ENCODE data around the gene SYNGR3. TPM values are rescaled to one million over a fixed set of nuclear protein-coding genes. Genes with fewer than 3 reads are reported as not detected.
A peak's percentile ranks its signal among the peaks of the same experiment; 100 is the strongest.

The SYNGR3 gene, protein sequence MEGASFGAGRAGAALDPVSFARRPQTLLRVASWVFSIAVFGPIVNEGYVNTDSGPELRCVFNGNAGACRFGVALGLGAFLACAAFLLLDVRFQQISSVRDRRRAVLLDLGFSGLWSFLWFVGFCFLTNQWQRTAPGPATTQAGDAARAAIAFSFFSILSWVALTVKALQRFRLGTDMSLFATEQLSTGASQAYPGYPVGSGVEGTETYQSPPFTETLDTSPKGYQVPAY
- total RNA-seq, result under 1 TPM; 0.60 to 0.77 TPM
- 1 to 10 TPM in 1 of 3 donors, under 1 TPM in 1, not detected in 1; 0.77 to 1.1 TPM for polyA plus RNA-seq
- total RNA-seq, result 0.44 to 3.4 (median 0.97) reads per million in 6 experiments

DNA sequence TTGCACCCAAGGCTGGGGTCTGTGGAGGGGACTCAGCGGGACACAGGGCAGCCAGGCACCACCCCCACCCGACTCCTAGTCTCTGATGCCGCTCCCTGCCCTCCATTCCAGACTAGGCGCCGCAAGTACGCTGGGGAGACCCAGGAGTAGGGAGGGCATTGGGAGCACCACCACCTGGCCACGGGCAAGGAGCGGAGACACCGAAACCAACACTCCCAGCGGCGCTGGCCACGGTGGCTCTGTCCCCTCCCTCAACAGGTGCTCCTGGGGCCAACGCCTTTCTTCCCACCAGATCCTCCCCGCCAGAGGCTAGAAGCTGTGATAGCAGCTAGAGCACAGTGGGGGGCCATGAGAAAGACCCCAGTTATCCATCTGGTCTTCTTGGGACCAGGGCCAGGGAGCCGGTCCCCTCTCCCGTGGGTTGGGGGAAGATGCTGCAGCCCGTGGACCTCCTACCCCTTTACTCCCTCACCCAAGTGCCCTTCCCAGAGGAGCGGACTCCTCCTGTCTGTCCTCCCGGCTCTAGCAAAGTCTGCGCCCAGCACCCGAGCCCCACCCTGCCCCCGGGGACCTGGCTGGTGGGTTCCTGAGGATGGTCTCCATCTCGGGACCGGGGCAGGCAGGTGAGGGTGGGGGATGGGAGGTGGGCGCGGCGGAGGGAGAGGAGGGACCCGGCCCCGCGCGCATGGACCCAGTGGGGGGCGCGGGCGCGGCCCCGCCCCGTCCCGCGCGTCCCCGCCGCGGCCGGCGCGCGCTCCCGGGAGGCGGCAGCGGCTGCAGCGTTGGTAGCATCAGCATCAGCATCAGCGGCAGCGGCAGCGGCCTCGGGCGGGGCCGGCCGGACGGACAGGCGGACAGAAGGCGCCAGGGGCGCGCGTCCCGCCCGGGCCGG, at the start of gene SYNGR3:
Gene SYNGR3 (plus strand): TSS at position 762 of the 892 bp plus-strand sequence. CDS start 133 bp downstream, outside the sequence.
- peak within 1 kb of the TSS; percentile 44 to 84 (median 76) for H3K4me3 Mint-ChIP-seq
- peaks cover 2 to 30% (median 13%) of the 10 kb centered on the region in 5 donors for H3K27me3 Mint-ChIP-seq
- no peak for ATAC-seq
- POLR2A ChIA-PET, result interaction anchor here (0.5 to 5.9 kb wide), 3 partner anchors 19 to 536 kb away, joined by 6 to 47 read pairs (median 21); partner anchors contain the start of genes RNF151, RPS2 and ZNF598
- H3K4me1 Mint-ChIP-seq, result peaks cover 4 to 36% (median 27%) of the 10 kb centered on the region in 4 donors
- H3K36me3 Mint-ChIP-seq, result peaks cover 0 to 18% (median 7%) of the 10 kb centered on the region in 3 donors
- no peaks in the 10 kb centered on the region for H3K9me3 Mint-ChIP-seq
- DNase-seq, result no peak
- H3K27ac Mint-ChIP-seq, result peak within 1 kb of the TSS in 4 of 10 donors; percentile 22 to 91 (median 76)

DNA sequence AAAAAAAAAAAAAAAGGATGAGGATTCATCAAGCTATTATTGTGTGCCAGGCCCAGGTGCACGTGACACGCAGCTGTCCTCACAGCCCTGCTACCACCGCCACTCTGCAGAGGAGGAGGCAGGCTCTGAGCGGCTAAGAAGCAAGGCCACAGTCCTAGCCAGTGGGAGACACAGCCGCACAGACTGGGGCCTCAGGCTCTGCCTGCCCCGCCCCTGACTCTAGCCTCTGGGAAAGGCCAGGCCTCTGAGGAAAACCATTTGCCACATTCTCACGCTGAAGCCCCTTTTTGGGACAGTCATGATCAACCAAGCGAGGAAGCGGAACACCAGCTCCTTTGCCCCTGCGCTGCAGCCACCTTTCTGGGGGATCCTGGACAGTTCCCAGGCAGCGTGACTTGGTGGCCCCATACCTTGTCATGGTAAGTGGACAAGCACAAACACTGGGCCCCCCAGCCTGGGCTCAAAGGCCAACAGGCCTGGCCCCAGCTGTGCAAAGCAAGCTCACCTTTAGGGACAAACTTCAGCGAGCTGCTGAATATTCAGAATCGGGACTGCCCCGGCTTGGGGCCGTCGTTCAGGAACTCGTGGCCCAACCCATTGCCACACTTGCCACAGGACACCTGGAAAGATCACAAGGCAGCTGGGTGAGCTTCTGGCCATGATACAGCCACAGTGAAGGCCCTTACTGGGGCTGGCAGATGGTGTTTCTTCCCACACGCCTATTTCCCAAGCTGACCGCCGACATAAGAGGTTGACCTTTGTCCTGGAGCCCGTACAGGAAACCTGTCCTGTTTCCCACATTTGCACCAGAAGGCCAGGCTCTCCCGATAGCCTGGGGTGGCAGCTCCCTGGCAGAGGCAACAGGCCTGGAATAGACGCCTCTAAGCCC, 49.3 kb upstream of the SYNGR3 start:
- POLR2A ChIA-PET, result interaction anchor here (0.7 to 1.5 kb wide), 5 partner anchors 24 to 215 kb away, joined by 3 to 5 read pairs (median 3); partner anchors contain the start of genes RPS2 and TRAF7
- no peaks in the 10 kb centered on the region for H3K9me3 Mint-ChIP-seq
- ATAC-seq (no peak), DNase-seq (no peak)
- H3K27ac Mint-ChIP-seq, result no peak overlapping the region
- peak overlapping the region in 2 of 10 donors; percentile 20 to 36 for H3K4me3 Mint-ChIP-seq
- H3K36me3 Mint-ChIP-seq, result peaks cover 0 to 9% (median 2%) of the 10 kb centered on the region in 3 donors
- no peaks in the 10 kb centered on the region for H3K27me3 Mint-ChIP-seq
- peaks cover 0 to 24% (median 15%) of the 10 kb centered on the region in 4 donors for H3K4me1 Mint-ChIP-seq

DNA sequence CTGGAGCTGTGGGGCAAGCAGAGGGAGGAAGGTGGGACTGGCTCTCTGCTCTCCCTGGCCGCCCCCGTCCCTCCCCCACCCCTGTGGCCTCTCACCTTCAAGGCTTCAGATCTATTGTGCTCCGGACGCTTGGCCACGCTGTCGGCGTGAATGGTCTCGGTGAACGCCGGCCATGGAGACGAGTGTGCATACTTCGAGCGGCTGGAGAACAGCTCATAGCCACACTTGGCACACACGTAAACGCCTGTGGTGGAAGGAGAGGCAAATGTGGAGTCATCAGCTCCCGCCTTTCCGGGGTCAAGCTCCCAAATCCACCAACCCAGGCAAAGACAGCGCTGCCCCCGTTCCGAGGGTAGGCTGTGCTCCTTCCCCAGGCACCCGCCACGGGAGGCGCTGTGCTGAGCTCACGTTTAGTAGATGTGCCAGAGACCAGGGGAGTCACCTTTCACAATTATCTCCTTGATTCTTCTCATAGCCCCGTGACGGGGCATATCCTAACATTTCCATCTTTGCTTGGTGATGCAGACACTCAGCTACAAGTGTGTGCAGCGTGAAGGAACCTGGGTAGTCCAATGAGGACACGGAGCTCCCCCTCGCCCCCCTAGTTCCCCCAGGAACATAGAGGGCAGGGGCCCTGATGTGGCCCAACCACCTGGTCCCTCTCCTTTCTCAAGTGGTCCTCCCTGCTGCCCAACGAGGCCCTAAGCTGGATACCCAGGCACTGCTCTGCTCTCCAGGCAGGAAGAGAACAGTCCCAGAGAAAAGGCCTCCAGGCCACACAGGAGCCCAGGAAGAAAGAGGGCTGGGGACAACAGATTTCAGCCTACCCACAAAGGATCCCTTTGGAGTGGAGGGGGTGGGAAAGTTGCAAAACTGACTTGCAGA, 48.4 kb upstream of the SYNGR3 start:
- H3K36me3 Mint-ChIP-seq, result peaks cover 0 to 9% (median 2%) of the 10 kb centered on the region in 3 donors
- no peaks in the 10 kb centered on the region for H3K27me3 Mint-ChIP-seq
- no peak for ATAC-seq
- peak overlapping the region in 1 of 10 donors; percentile 14 for H3K27ac Mint-ChIP-seq
- H3K4me3 Mint-ChIP-seq, result peak overlapping the region in 9 of 10 donors; percentile 54 to 92 (median 85)
- POLR2A ChIA-PET, result interaction anchor here (0.9 to 1.5 kb wide), 2 partner anchors 24 to 214 kb away, joined by 4 to 5 read pairs; partner anchors contain the start of genes RPS2 and TRAF7
- no peaks in the 10 kb centered on the region for H3K9me3 Mint-ChIP-seq
- no peak for DNase-seq
- H3K4me1 Mint-ChIP-seq, result peaks cover 0 to 24% (median 15%) of the 10 kb centered on the region in 4 donors

DNA sequence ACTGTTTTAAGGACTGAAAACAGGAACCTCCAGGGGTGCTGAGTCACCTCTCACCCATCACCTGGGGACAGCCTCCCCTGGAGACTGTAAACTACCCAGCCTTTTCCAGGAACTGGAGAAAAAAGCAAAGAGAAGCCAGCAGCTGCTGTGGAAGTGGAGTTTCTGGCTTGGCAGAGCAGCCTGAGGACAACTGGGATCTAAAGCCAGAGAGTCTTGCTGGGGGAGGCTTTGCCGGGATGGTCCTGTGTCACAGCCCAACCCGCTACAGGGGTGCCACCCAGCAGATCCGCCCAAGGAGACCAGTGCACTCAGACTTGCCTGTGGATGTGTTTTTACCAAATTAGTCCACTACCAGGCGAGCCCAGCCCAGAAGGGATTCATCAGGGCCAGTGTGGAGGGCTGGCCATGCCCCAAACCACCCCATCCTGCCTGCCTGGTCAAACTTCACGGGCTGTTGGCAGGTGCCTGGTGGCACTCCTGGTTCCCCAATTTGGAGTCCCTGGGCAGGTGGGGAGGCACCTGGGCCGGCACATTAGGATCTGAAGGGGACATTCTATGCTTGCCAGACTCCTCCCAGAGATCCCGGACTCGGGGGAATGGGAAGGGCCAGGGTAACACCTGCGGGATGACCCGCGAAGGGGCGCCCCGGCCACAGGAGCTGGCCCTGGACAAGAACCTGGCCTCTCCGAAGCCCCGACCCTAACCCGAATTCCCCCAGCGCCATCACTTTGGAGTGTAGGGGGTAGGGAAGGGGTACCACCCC, 47.5 kb upstream of the SYNGR3 start:
- peak overlapping the region; percentile 78 to 92 (median 86) for H3K4me3 Mint-ChIP-seq
- peak overlapping the region in 4 of 10 donors; percentile 14 to 58 (median 28) for H3K27ac Mint-ChIP-seq
- POLR2A ChIA-PET, result interaction anchor here (0.6 to 2.0 kb wide), 3 partner anchors 14 to 115 kb away, joined by 5 to 20 read pairs (median 7); partner anchors contain the start of genes FAHD1, HAGH and RPS2
- H3K27me3 Mint-ChIP-seq, result no peaks in the 10 kb centered on the region
- DNase-seq, result no peak
- no peak for ATAC-seq
- peaks cover 0 to 24% (median 15%) of the 10 kb centered on the region in 4 donors for H3K4me1 Mint-ChIP-seq
- no peaks in the 10 kb centered on the region for H3K9me3 Mint-ChIP-seq
- peaks cover 0 to 9% (median under 1%) of the 10 kb centered on the region in 3 donors for H3K36me3 Mint-ChIP-seq

DNA sequence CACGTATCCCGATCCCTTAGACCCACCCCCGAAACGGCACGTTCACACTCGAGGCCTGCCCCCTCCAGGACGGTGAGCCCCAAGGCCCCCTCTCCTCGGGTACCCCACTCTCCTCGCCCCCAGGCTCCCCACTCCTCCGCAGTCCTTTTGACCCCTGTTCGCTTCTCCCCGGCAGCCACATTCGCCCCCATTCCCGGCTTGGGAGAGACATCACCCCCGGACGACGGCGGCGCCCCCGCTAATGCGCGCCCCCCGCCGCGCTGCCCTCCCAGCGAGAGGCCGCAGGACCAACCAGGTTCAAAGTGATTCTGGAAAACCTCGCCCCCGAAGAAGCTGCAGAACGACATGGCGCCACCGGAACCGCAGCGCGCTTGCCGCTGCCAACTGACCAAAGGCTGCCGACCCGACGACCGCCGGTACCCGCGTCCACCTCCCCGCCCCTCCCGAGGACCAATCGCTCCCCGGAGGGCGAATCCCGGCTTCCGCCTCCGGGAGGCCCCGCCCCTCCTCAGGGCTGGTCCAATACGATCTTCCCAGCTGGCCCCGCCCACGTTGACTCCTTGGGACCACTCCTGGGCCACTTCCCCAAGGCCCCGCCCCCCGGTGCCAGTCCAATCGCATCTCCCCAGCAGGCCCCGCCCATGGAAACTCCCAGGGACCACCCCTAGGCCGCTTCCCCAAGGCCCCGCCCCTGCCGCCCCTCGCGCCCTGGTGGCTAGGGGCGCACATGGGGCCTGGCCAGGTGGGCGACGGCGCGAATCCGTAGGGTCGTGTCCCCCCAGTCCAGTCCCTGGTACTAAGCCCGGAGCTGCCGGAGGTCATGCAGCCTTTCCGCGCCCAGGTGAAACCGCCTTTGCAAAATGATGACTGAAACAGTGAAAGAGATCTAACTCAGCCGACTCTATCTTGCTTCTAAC, 46.7 kb upstream of the SYNGR3 start, which contains the start of gene MSRB1:
Gene MSRB1 (minus strand): TSS at position 390 of the 917 bp plus-strand sequence. CDS start 43 bp downstream, at position 347.
- DNase-seq (peak; percentile 97 to 100 (median 98)), ATAC-seq (peak; percentile 97 to 99)
- Mint-ChIP-seq H3K36me3 (peaks cover 0 to 9% (median 0%) of the 10 kb centered on the region in 3 donors), H3K4me3 (peak within 1 kb of the TSS; percentile 78 to 92 (median 86)), H3K27ac (peak within 1 kb of the TSS; percentile 46 to 88 (median 76)), H3K4me1 (peaks cover 0 to 24% (median 15%) of the 10 kb centered on the region in 4 donors), H3K9me3 (no peaks in the 10 kb centered on the region), H3K27me3 (no peaks in the 10 kb centered on the region)
- POLR2A ChIA-PET, result interaction anchor here (0.5 to 2.0 kb wide), 12 partner anchors 13 to 349 kb away, joined by 3 to 20 read pairs (median 4); partner anchors contain the start of genes FAHD1, HAGH, NDUFB10 and NME3

DNA sequence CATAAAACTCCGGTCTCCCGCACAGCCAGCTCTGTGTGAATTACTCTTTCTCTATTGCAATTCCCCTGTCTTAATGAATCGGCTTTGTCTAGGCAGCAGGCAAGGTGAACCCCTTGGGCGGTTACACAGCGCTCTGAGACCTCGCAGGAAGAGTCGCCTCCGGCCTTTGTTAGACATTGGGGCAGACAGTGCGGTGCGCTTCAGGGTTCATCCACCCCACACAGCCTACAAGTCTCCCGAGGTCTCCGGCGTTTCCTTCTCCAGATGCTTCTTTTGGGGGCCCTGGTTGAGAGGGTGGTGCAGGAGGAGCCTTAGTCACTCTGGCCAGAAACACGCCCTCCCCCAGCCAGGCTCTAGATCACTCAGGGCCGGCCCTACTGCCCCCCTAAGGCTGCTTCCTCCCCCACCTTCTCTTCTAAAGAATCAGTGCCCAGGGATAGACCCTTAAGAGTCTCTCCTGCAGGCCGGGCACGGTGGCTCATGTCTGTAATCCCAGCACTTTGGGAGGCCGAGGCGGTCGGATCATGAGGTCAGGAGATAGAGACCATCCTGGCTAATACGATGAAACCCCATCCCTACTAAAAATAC, 45.1 kb upstream of the SYNGR3 start:
- H3K9me3 Mint-ChIP-seq, result no peaks in the 10 kb centered on the region
- H3K4me3 Mint-ChIP-seq, result peak overlapping the region in 9 of 10 donors; percentile 30 to 90 (median 48)
- POLR2A ChIA-PET, result interaction anchor here (0.7 to 2.0 kb wide), 2 partner anchors 11 to 210 kb away, joined by 3 to 5 read pairs; no protein-coding TSS in a partner anchor
- no peak for DNase-seq
- H3K27me3 Mint-ChIP-seq, result no peaks in the 10 kb centered on the region
- H3K27ac Mint-ChIP-seq, result peak overlapping the region in 3 of 10 donors; percentile 13 to 86 (median 55)
- peaks cover 0 to 3% (median 0%) of the 10 kb centered on the region in 3 donors for H3K36me3 Mint-ChIP-seq
- no peak for ATAC-seq
- H3K4me1 Mint-ChIP-seq, result peaks cover 0 to 22% (median 15%) of the 10 kb centered on the region in 4 donors

DNA sequence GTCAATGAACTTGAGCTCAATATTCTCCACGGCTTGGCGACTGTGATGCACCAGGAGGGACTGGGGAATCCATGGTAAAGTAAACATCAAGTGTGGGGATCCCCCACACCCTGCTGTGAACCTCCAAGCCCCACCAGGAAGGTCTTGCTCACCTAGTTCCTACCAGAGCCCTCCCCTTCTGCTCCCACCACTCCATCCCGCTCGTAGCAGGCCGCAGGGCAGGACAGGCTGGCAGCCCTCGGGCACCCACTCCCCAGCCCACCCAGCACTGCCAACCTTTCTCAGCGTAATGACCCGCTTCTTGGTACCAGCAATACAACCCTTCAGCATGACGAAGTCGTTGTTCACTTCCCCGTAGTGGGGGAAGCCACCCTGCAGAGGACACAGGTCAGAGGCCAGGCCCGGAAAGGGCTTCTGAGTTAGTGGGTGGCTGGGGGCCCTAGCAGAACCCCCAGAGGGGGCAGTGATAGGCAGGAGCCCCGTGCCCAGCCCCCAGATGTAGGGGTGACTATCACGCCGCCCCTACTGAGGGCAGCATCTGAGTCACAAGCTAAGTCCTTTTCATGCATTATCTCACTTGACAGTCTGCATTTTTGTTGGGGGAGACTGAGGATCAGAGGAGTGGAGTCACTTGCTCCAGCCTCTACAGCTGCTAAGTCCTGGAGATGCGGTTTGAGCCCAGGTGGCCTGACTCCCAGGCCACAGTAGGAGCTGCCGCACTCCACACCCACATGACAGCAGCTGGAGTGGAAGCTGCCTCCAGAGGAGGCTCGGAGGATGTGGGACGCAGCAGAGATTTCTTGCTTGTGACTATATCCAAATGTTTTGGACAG, 44.0 kb upstream of the SYNGR3 start:
- ATAC-seq (no peak), DNase-seq (no peak)
- peak overlapping the region in 2 of 10 donors; percentile 7 to 10 for H3K4me3 Mint-ChIP-seq
- H3K9me3 Mint-ChIP-seq, result no peaks in the 10 kb centered on the region
- H3K4me1 Mint-ChIP-seq, result peaks cover 0 to 20% (median 15%) of the 10 kb centered on the region in 4 donors
- peak overlapping the region in 2 of 10 donors; percentile 7 to 36 for H3K27ac Mint-ChIP-seq
- no peaks in the 10 kb centered on the region for H3K36me3 Mint-ChIP-seq
- POLR2A ChIA-PET, result interaction anchor here (0.7 to 2.0 kb wide), 3 partner anchors 10 to 19 kb away, joined by 3 to 6 read pairs (median 3); partner anchors contain the start of gene RPS2
- no peaks in the 10 kb centered on the region for H3K27me3 Mint-ChIP-seq

Measured in naive thymus-derived CD8-positive, alpha-beta T cell (primary cell).